DMS79 treated with DMSO at 0.1 percent for 48 hours (cell line): ENCODE data around the gene GCDH.
"Not testable (repeated sequence)": the region's sequence is repeated elsewhere in the genome, so short reads cannot be mapped to it uniquely, and the experiment has no call there.

ENCODE experiments used
- DNase-seq: peaks from one replicate; lab custom pipeline; 2025; lab: John Stamatoyannopoulos, UW

The GCDH gene

DNA sequence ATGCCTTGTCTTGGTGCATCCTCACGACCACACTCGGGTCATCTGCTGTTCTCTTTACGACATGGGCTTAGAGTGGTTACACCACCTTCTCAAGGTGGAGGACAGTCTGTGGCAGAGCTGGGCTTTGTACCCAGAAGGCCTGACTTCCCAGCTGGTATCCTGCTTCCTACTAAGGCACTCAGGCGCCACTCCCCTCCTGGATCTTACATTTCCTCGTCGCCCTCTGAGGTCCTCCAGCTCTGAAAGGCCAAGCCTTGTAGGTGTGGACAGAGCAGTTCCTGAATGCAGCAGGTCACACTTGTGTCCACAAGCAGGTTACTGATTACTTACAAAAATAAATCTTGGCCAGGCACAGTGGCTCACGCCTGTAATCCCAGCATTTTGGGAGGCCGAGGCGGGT is 16.2 kb downstream of the GCDH start:
- DNase-seq: no peak

- peak; percentile 100 for DNase-seq
These were observed 21.6 kb downstream of the GCDH start for GRCh38 chr19:12912571-12912970.

- peak; percentile 99 for DNase-seq
These were observed 22.1 kb downstream of the GCDH start for GRCh38 chr19:12913011-12913561.

- peak; percentile 92 for DNase-seq
These were observed 23.1 kb downstream of the GCDH start for GRCh38 chr19:12913851-12914690.

DNA sequence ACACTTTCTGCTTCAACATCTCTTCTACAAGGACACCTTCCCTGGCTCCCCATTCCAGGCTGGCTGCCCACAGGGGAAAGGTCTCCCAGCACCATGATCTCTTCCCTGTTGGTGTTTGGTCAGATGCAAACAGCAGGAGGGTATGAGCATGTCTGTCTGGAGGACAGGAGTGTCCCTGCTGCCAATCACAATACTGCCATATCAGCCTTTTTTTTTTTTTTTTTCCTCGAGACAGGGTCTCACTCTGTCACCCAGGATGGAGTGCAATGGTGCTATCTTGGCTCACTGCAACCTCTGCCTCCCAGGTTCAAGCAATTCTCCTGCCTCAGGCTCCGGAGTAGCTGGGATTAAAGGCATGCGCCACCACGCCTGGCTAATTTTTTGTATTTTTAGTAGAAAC is 24.9 kb downstream of the GCDH start:
- not testable (repeated sequence) for DNase-seq

DNA sequence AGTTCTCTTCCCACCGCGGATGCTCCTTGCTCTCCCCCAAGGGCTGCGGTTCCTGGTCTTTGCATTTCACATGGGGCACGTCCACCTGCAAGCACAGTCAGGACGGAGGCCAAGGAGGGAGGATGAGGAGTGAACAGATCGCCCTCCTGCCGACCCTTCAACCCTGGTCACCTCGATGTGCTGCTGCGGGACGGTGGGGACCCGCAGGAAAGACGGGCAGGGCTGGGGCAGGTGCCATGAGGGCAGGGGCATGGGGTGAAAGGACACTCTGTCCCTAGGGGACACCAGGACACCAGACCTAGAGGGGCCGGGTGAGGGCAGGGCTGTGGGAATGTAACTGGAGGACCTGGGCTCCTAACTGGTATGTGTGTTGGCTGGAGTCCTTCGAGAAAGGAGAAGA is 27.3 kb downstream of the GCDH start:
- no peak for DNase-seq

- no peak for DNase-seq
These were observed 30.1 kb downstream of the GCDH start for GRCh38 chr19:12921047-12921446.

DNA sequence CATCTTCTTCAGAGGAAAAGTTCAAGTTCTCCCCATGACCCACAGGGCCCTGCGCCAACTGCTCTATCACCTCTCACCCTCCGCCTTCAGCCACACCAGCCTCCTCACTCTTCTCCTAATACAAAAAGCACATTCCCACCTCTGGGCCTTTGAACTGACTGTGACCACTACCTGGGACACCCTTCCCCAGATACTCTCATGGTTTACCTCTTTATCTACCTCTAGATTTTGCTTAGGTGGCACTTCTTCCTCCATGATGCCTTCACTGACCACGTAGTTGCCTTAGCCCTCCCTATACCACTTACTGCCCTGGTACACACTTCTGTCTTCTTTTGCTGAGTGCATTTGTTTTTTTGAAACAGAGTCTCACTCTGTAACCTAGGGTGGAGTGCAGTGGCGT is 32.0 kb downstream of the GCDH start:
- DNase-seq: no peak

DNA sequence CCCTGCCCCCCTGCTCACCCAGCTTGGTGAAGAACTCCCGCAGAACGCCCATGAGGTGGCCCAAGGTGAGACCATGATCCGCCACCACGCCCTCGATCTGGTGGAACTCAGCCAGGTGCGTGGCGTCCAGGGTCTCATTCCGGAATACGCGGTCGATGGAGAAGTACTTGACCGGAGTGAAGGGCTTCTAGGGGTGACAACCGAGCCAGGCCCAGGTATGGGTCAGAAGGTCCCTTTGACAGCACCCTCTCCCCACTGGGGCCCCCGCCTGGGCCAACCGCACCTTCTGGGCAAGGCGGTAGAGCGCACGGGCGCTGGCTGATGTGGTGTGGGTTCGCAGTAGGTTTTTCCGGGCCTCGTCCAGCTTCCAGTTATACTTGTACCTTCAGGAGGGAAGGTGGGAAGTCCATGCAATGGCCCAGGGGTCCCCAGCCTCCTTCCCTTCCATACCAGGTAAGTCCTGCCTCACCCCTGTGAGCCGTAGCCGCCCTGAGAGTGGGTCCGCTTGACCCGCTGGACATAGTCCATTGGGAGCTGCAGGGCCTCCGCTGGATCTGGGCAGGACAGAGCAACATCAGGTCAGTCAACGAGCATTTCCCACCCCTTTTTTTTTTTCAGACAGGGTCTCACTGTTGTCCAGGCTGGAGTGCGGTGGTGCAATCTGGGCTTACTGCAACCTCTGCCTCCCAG is 33.8 kb downstream of the GCDH start:
- DNase-seq: no peak

DNA sequence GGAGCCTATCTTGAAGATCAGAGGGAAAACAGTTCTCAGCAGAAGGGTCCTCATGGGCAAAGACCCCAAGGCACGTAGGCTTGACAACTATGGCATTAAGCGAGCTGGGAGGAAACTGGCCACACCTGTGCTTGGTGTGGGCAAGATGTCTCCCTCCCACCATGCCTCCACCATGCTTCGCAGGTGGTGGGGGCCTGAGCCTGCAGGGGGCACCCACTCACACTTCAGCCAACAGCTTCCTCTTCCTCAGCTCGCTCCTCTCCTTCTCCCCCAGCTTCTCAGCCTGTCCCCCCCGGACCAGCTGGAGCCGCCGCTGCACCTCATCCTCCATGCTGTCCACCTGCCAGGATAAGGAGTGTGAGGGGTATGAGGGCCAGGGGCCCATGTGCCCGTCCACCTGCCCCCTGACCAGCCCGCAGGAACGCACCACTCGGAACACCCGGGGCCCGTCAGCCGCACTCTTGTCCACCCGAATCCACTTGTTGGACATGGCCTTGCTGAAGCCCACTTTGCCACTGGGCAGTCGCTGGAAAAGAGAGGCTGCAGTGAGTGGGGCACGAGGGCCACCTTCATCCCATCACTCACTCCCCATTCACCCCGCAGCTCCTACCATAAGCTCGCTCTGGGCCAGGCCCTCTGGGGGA is 39.2 kb downstream of the GCDH start:
- no peak for DNase-seq

- peak; percentile 55 for DNase-seq
These were observed 41.7 kb downstream of the GCDH start for GRCh38 chr19:12932392-12933286.

- DNase-seq: peak; percentile 96
These were observed 42.5 kb downstream of the GCDH start, which contains the start of gene FARSA for GRCh38 chr19:12933287-12934072. Gene FARSA (minus strand): TSS chr19:12933711. CDS start chr19:12933696, 15 bp downstream.

GRCh38 chr19:12935071-12935470 is 44.1 kb downstream of the GCDH start:
- DNase-seq: no peak

DNA sequence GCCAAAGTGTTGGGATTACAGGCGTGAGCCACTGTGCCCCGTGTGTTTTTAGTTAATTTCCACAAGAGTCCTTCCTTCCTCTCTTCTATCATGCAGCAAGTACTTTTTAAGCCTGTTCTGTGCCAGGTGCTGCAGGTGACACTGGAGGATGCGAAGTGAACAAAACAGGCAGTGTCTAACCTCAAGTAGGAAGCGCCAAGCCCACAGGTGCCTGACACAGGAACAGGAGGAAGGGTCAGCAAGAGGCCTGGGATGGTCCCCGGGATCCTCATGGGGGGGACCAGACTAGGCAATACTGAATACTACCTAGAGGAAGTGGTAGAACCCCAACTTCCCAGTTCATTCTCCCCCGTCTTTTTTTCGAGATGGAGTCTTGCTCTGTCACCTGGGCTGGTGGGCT is 45.6 kb downstream of the GCDH start:
- peak; percentile 93 for DNase-seq

DNA sequence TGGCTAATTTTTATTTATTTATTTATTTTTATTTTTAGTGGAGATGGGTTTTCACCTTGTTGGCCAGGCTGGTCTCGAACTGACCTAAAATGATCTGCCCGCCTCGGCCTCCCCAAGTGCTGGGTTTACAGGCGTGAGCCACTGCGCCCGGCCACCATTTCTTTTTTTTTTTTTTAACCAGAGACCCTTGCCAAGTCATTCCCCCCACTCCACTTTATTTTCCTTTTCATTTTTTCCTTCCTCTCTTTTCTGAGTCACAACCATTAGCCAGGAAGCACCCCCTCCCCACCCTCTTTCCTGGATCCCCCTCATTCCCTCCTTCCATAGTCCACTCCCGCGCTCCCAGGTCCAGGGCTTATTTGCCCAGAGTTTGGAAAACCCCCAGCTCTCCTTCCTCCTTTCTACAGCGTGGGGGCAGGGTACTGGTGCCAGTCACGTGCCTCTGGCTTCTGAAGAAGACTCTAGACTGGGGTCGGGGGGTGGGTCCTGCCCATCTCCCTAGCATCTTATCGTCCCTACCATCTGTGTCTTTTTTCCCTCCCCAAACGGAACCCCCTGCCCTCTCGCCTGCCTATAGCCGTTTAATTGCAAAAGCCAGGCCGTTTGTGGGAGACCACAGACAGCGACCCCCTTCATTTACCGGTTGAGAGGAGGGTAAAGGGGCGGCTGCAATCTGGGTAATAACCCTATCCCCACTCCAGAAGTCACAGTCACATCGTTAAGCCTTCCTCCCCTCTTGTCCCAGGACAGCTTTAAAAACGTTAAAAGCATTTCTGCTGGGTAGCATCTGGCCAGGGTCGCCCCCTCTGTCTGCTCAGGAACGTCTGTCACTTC is 46.4 kb downstream of the GCDH start:
- DNase-seq: peak; percentile 97

GRCh38 chr19:12937927-12938778 is 47.2 kb downstream of the GCDH start, which contains the start of gene CALR:
Gene CALR (plus strand): TSS chr19:12938609. CDS start chr19:12938680, 71 bp downstream.
- peak; percentile 100 for DNase-seq

DNA sequence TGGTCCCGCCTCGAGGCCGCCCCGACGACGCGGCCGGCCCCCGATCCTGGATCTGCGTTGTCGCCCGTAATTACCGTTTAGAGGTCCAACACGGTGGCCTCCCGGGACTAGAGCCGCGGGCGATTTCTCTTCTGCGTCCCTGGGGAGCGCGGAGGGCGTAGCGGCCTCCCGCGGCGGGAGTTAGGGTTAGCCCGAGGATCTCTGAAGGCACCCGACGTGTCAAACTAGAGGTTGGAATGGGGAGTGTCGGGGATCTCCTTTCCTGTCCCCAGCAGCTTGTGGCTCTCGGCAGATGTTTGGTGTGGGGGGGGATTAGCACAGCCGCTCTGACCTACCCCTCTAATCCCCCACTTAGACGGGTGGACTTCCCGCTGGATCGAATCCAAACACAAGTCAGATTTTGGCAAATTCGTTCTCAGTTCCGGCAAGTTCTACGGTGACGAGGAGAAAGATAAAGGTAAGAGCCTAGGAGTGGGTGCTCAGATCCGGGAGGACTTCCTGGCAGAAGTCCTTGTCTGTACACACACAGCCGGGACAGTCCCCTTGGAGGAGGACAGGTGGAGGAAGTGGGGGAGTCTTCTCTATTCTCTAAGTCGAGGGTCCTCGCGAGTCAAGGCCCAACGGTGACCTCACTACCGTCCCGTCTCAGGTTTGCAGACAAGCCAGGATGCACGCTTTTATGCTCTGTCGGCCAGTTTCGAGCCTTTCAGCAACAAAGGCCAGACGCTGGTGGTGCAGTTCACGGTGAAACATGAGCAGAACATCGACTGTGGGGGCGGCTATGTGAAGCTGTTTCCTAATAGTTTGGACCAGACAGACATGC is 48.0 kb downstream of the GCDH start:
- DNase-seq: no peak

- DNase-seq: no peak
These were observed 49.0 kb downstream of the GCDH start for GRCh38 chr19:12939975-12940423.
